NCI-H526 (cell line): ENCODE measurements around the gene NALCN.

ENCODE experiments used
- DNase-seq, 2 experiments: peaks; one replicate each; lab custom pipeline; 2025; lab: John Stamatoyannopoulos, UW

Gene NALCN

GRCh38 chr13:101415358-101416174 lies 742 bp downstream of the NALCN start:
- DNase-seq: no peak

GRCh38 chr13:101412076-101412475 lies 4.2 kb downstream of the NALCN start:
- no peak for DNase-seq

GRCh38 chr13:101408992-101409656 lies 7.2 kb downstream of the NALCN start:
- DNase-seq: no peak

- no peak for DNase-seq
Observed at GRCh38 chr13:101408154-101408553, 8.2 kb downstream of the NALCN start.

GRCh38 chr13:101406791-101407190 lies 9.5 kb downstream of the NALCN start:
- no peak for DNase-seq

- no peak for DNase-seq
Observed at GRCh38 chr13:101401196-101401595, 15.1 kb downstream of the NALCN start.

- DNase-seq: no peak
Observed at GRCh38 chr13:101399365-101399764, 16.9 kb downstream of the NALCN start.

- DNase-seq: no peak
Observed at GRCh38 chr13:101398920-101399319, 17.4 kb downstream of the NALCN start.

GRCh38 chr13:101398191-101398590 lies 18.1 kb downstream of the NALCN start:
- no peak for DNase-seq

- DNase-seq: no peak
Observed at GRCh38 chr13:101397742-101398141, 18.6 kb downstream of the NALCN start.

- DNase-seq: no peak
Observed at GRCh38 chr13:101394605-101395004, 21.7 kb downstream of the NALCN start.

- DNase-seq: no peak
Observed at GRCh38 chr13:101393140-101393539, 23.2 kb downstream of the NALCN start.

GRCh38 chr13:101390461-101390860 lies 25.8 kb downstream of the NALCN start:
- DNase-seq: no peak

- DNase-seq: no peak
Observed at GRCh38 chr13:101384929-101385328, 31.4 kb downstream of the NALCN start.

GRCh38 chr13:101383595-101383994 lies 32.7 kb downstream of the NALCN start:
- DNase-seq: peak; percentile 10 to 18

- DNase-seq: no peak
Observed at GRCh38 chr13:101382701-101383100, 33.6 kb downstream of the NALCN start.

- DNase-seq: no peak
Observed at GRCh38 chr13:101382086-101382485, 34.2 kb downstream of the NALCN start.

GRCh38 chr13:101360525-101360924 lies 55.8 kb downstream of the NALCN start:
- no peak for DNase-seq

GRCh38 chr13:101354895-101355294 lies 61.4 kb downstream of the NALCN start:
- no peak for DNase-seq

GRCh38 chr13:101346942-101347728 lies 69.2 kb downstream of the NALCN start:
- no peak for DNase-seq

GRCh38 chr13:101346161-101346560 lies 70.1 kb downstream of the NALCN start:
- no peak for DNase-seq

GRCh38 chr13:101343128-101343787 lies 73.0 kb downstream of the NALCN start:
- no peak for DNase-seq
